HEK293 (cell line): Measurements from ENCODE around the gene EFCAB8.

Source experiments
- CTCF ChIP-seq: fragments of 450-650 bp; formaldehyde crosslinking; IDR thresholded peaks from 2 replicates; pipeline ENCODE4 v1.5.1; 2016; ENCODE audit warnings: missing biosample characterization, missing genetic modification characterization
- KLF16 ChIP-seq: fragments of 450-650 bp; formaldehyde crosslinking; IDR thresholded peaks from 2 replicates; pipeline ENCODE4 v1.5.1; 2017; ENCODE audit warnings: missing biosample characterization, missing genetic modification characterization
- WT1 ChIP-seq: fragments of 450-650 bp; formaldehyde crosslinking; IDR thresholded peaks from 2 replicates; pipeline ENCODE4 v1.5.1; 2016; ENCODE audit warnings: missing biosample characterization, missing genetic modification characterization
- ZNF24 ChIP-seq: fragments of 450-650 bp; formaldehyde crosslinking; IDR thresholded peaks from 2 replicates; pipeline ENCODE4 v1.5.1; 2016; ENCODE audit warnings: missing biosample characterization, missing genetic modification characterization
- ZNF350 ChIP-seq: fragments of 450-650 bp; formaldehyde crosslinking; IDR thresholded peaks from 2 replicates; pipeline ENCODE4 v1.5.0; 2017; ENCODE audit warnings: missing biosample characterization, mild to moderate bottlenecking, missing genetic modification characterization
- ZNF501 ChIP-seq: fragments of 450-650 bp; formaldehyde crosslinking; IDR thresholded peaks from 2 replicates; pipeline ENCODE4 v1.5.1; 2016; ENCODE audit warnings: missing biosample characterization, missing genetic modification characterization
- ZSCAN30 ChIP-seq: fragments of 450-650 bp; IDR thresholded peaks from 2 replicates; pipeline ENCODE4 v1.5.1; 2018; ENCODE audit warnings: missing biosample characterization, mild to moderate bottlenecking, missing genetic modification characterization, moderate library complexity
- TF ChIP-seq, protein P1 (sequence below): sonication (generic); formaldehyde crosslinking; IDR thresholded peaks from 2 replicates; pipeline ENCODE4 v1.8.1; 2022; ENCODE audit warnings: mild to moderate bottlenecking, moderate library complexity, missing genetic modification reagents

DNA sequence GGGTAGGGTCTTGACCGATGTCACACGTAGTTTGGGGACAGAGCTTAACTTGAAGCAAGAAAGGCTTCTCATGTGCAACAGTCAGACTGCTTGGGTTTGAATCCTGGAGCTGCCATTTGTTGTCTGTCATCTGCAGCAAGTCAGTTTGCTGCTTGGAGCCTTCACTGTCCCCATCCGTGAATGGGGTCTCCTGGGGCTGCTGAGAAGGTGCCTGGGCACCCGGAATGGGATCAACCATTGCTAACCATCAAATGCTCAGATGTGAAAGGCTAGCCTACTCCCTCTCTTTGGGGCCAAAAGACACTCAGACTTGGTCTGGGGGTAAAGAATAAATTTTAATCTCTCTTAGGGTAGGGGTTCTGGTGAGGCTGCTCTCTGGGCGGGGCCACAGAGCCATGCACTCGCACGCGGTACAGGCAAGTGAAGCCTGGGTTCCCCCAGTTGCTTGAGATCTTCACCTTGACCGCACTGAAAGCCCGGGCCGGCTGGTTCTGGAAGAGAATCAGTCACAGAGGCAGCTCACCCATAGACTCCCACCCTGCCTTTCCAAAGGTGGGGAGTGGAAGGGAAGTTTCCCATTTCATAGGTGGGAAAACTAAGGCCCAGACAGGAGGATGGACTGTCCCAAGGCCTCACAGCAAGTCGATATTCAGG, 124.9 kb downstream of the EFCAB8 start:
- TF ChIP-seq ZNF24 (tag by site-specific recombination) (no peak), CTCF (tag by site-specific recombination) (no peak), ZNF501 (no peak), ZNF350 (no peak), WT1 (tag by site-specific recombination) (no peak), ZSCAN30 (tag by site-specific recombination) (no peak), KLF16 (tag by site-specific recombination) (no peak)
- TF ChIP-seq, protein P1, sequence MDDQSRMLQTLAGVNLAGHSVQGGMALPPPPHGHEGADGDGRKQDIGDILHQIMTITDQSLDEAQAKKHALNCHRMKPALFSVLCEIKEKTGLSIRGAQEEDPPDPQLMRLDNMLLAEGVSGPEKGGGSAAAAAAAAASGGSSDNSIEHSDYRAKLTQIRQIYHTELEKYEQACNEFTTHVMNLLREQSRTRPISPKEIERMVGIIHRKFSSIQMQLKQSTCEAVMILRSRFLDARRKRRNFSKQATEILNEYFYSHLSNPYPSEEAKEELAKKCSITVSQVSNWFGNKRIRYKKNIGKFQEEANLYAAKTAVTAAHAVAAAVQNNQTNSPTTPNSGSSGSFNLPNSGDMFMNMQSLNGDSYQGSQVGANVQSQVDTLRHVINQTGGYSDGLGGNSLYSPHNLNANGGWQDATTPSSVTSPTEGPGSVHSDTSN: no peak
